ENCODE measurements around the gene NF1.

DNA sequence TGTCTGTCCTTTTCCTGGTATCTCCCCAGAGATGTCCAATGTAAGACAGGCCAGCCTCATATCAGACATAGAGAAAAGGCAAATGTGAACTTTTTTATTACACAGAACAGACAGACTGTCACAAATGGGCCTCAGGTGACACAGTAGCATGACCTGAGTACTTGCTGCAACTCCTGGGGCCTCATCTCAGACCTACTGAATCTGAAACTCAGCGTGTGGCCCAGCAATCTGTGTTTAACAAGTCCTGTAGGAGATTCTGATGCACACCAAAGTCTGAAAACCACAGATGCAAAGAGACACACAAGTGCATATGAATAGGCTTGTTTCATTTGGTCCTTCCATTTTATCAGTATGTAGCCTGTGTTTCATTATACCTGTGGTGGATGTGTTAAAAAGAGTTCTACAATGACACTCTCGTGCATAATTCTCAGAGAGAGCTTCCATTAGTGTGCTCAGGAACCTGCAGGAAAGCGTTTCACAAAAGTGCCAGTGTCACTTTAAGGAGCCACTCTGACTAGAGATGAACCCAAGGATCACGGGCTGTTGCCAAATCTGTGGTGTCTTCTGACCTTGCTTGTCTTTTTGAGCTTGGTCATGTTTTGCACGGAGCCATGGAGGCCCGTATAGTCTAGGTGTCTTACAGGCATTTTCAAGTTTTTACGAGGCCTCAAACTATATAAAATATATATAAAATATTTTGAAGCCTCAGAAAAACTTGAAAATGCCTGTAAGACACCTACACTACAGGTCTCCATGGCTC is 33.8 kb upstream of the NF1 start:
- TF ChIP-seq, protein P1, sequence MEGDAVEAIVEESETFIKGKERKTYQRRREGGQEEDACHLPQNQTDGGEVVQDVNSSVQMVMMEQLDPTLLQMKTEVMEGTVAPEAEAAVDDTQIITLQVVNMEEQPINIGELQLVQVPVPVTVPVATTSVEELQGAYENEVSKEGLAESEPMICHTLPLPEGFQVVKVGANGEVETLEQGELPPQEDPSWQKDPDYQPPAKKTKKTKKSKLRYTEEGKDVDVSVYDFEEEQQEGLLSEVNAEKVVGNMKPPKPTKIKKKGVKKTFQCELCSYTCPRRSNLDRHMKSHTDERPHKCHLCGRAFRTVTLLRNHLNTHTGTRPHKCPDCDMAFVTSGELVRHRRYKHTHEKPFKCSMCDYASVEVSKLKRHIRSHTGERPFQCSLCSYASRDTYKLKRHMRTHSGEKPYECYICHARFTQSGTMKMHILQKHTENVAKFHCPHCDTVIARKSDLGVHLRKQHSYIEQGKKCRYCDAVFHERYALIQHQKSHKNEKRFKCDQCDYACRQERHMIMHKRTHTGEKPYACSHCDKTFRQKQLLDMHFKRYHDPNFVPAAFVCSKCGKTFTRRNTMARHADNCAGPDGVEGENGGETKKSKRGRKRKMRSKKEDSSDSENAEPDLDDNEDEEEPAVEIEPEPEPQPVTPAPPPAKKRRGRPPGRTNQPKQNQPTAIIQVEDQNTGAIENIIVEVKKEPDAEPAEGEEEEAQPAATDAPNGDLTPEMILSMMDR (IDR thresholded peaks at IDR 0.05), result no peak
- TF ChIP-seq POLR2A (IDR thresholded peaks at IDR 0.05), result no peak

Data from testis (tissue), 2 donors.